Measurements from ENCODE around the gene TGFA.

The TGFA gene

DNA sequence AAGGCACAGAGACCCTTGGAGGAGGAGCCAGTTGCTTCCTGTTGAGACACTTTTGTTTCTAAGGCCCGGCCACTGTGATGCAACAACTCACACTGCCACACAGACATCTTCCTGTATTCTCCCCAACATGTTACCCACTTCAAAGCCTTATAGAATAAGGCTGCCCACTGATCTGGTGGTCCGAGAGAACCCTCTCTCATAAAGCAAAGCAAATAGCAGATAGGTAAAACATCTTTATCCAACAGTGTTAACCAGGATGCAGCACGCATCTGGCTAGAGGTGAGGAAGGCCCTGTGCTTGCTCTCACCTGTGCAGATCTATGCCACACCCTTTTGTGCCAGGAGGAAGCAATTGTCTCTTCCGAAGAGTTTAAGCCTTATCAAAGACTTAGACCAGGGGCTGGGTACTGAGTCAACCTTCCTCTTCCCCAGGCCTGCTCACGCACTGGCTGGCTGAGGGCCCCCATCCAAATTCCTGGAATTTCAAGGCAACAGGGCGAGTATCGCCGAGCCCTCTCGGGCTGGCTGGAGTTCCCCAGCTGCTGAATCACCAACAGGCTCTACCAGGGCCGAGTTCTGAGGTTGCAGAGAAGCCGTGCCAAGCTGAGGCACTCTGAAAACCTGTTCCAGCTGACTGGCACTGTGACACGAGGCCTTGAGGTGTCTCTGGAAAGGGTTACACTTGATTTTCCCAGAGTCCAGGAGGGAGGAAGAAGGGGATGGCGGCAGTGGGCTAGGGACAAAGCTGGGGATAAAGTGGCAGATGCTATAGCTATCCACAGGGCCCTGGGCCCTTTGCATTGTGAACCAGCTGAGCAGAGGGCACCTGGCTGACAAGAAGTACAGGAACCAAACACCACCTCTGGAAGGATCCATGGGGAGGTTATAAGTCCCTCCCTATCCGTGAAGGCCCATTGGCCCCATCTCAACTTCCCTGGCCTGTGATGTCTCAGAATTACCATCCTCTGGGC lies 29.3 kb downstream of the TGFA start:
- Histone ChIP-seq H3K4me2 (ENCODE audit: low read length) (no peak overlapping the region), H3K4me3 (ENCODE audit: low read depth, low read length, poor library complexity, severe bottlenecking) (no peak overlapping the region), H3K9ac (ENCODE audit: low read length) (no peak overlapping the region), H4K20me1 (ENCODE audit: insufficient read depth, low read length) (no peaks in the 10 kb centered on the region), H3K9me3 (ENCODE audit: low read length) (no peaks in the 10 kb centered on the region), H3K27me3 (ENCODE audit: insufficient read depth, low read length) (no peaks in the 10 kb centered on the region), H3K9me2 (ENCODE audit: low read depth, low read length) (no peaks in the 10 kb centered on the region), H3K36me3 (ENCODE audit: insufficient read depth, low read length) (no peaks in the 10 kb centered on the region), H2AFZ (ENCODE audit: low read length) (no peak overlapping the region), H3K4me1 (ENCODE audit: insufficient read depth, low read length, severe bottlenecking) (no peaks in the 10 kb centered on the region), H3K79me2 (ENCODE audit: insufficient read depth, low read length) (no peaks in the 10 kb centered on the region), H3K27ac (ENCODE audit: low read depth, low read length, poor library complexity, severe bottlenecking) (no peak overlapping the region), H3F3A (ENCODE audit: insufficient read depth, low read length) (no peaks in the 10 kb centered on the region)
- TF ChIP-seq EZH2 (IDR thresholded peaks at IDR 0.05; ENCODE audit: borderline replicate concordance, low read length), result no peak
- TF ChIP-seq, protein P1, sequence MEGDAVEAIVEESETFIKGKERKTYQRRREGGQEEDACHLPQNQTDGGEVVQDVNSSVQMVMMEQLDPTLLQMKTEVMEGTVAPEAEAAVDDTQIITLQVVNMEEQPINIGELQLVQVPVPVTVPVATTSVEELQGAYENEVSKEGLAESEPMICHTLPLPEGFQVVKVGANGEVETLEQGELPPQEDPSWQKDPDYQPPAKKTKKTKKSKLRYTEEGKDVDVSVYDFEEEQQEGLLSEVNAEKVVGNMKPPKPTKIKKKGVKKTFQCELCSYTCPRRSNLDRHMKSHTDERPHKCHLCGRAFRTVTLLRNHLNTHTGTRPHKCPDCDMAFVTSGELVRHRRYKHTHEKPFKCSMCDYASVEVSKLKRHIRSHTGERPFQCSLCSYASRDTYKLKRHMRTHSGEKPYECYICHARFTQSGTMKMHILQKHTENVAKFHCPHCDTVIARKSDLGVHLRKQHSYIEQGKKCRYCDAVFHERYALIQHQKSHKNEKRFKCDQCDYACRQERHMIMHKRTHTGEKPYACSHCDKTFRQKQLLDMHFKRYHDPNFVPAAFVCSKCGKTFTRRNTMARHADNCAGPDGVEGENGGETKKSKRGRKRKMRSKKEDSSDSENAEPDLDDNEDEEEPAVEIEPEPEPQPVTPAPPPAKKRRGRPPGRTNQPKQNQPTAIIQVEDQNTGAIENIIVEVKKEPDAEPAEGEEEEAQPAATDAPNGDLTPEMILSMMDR (IDR thresholded peaks at IDR 0.05; ENCODE audit: low read length), result no peak

DNA sequence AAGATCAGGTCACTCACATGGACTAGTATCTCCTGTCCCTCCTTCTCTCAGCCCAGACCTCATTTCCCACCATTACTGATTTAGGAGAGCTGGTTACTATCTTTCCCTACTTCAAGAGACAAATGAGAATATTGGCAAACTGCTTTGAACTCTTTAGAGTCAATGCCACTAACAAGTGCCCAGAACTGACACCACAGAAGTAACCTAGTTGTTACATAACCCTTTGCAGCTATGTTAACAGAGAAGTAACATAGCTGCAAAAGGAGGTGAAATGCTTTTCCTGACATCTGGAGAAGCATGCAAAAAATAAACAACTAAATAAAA lies 30.0 kb downstream of the TGFA start:
- H3K4me3 ChIP-seq (ENCODE audit: low read depth, low read length, poor library complexity, severe bottlenecking), result no peak overlapping the region
- no peaks in the 10 kb centered on the region for H3K9me2 ChIP-seq (ENCODE audit: low read depth, low read length)
- no peaks in the 10 kb centered on the region for H3K27me3 ChIP-seq (ENCODE audit: insufficient read depth, low read length)
- H3K4me2 ChIP-seq (ENCODE audit: low read length), result no peak overlapping the region
- H3K27ac ChIP-seq (ENCODE audit: low read depth, low read length, poor library complexity, severe bottlenecking), result no peak overlapping the region
- TF ChIP-seq, protein P1 (IDR thresholded peaks at IDR 0.05; ENCODE audit: low read length), result no peak
- TF ChIP-seq EZH2 (IDR thresholded peaks at IDR 0.05; ENCODE audit: borderline replicate concordance, low read length), result no peak
- H3F3A ChIP-seq (ENCODE audit: insufficient read depth, low read length), result no peaks in the 10 kb centered on the region
- H3K4me1 ChIP-seq (ENCODE audit: insufficient read depth, low read length, severe bottlenecking), result no peaks in the 10 kb centered on the region
- H3K9ac ChIP-seq (ENCODE audit: low read length), result no peak overlapping the region
- H3K79me2 ChIP-seq (ENCODE audit: insufficient read depth, low read length), result no peaks in the 10 kb centered on the region
- H2AFZ ChIP-seq (ENCODE audit: low read length), result no peak overlapping the region
- H4K20me1 ChIP-seq (ENCODE audit: insufficient read depth, low read length), result no peaks in the 10 kb centered on the region
- H3K9me3 ChIP-seq (ENCODE audit: low read length), result no peaks in the 10 kb centered on the region
- no peaks in the 10 kb centered on the region for H3K36me3 ChIP-seq (ENCODE audit: insufficient read depth, low read length)

DNA sequence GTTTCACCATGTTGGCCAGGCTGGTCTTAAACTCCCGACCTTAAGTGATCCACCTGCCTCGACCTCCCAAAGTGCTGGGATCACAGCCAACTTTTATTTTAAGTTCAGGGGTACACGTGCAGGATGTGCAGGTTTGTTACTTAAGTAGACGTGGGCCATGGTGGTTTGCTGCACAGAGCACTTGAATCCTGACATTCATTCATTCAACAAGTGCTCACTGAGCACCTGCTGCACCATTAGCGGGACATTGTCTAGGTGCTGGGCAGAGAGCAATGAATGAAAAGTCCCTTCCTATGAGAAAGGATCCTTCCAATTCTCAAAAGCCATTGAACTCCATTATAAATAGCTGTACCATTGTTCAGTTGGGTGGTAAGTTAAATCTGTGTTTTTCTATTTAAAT lies 31.0 kb downstream of the TGFA start:
- no peaks in the 10 kb centered on the region for H3K36me3 ChIP-seq (ENCODE audit: insufficient read depth, low read length)
- no peak overlapping the region for H3K27ac ChIP-seq (ENCODE audit: low read depth, low read length, poor library complexity, severe bottlenecking)
- H2AFZ ChIP-seq (ENCODE audit: low read length), result no peak overlapping the region
- H3K4me3 ChIP-seq (ENCODE audit: low read depth, low read length, poor library complexity, severe bottlenecking), result no peak overlapping the region
- no peaks in the 10 kb centered on the region for H3K9me3 ChIP-seq (ENCODE audit: low read length)
- no peaks in the 10 kb centered on the region for H3K27me3 ChIP-seq (ENCODE audit: insufficient read depth, low read length)
- H3F3A ChIP-seq (ENCODE audit: insufficient read depth, low read length), result no peaks in the 10 kb centered on the region
- no peaks in the 10 kb centered on the region for H3K79me2 ChIP-seq (ENCODE audit: insufficient read depth, low read length)
- H3K9me2 ChIP-seq (ENCODE audit: low read depth, low read length), result no peaks in the 10 kb centered on the region
- no peaks in the 10 kb centered on the region for H3K4me1 ChIP-seq (ENCODE audit: insufficient read depth, low read length, severe bottlenecking)
- TF ChIP-seq, protein P1 (IDR thresholded peaks at IDR 0.05; ENCODE audit: low read length), result no peak
- no peak for TF ChIP-seq EZH2 (IDR thresholded peaks at IDR 0.05; ENCODE audit: borderline replicate concordance, low read length)
- H3K4me2 ChIP-seq (ENCODE audit: low read length), result no peak overlapping the region
- no peak overlapping the region for H3K9ac ChIP-seq (ENCODE audit: low read length)
- H4K20me1 ChIP-seq (ENCODE audit: insufficient read depth, low read length), result no peaks in the 10 kb centered on the region

Data from OCI-LY1 (cell line).